Measurements from ENCODE around the gene CYTH2.

Gene CYTH2

DNA sequence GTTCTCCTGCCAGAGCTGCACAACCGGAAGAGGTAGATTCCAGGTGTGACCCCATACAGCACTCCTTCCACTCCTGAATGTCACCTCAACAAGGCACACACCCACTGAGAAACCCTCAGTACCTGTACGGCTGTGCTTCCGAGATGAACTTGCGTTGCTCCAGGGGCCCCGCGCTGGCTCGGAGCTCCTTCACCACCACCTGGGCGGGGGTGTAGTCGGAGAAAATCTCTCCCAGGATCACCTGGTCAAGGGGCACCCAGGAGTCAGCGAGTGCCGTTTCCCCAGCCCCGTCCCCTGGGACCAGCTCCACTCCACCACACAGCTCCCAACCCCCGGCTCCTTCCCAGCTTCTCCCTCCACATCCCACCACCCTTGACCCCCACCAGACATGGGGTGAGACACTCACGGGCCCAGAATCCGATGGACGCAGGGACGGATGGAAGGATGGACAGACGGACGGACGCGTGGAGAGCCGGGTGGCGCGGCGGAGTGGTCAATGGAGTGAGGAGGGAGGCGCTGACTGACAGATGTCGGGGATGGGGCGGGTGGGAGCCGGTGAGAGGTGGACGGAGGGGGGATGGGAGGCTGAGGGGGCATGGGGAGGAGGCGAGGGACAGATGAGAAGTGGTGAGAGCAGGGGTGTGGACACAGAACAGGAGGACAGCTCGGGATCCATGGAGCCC, 39.7 kb downstream of the CYTH2 start (continued):
- TF ChIP-seq, protein P1, sequence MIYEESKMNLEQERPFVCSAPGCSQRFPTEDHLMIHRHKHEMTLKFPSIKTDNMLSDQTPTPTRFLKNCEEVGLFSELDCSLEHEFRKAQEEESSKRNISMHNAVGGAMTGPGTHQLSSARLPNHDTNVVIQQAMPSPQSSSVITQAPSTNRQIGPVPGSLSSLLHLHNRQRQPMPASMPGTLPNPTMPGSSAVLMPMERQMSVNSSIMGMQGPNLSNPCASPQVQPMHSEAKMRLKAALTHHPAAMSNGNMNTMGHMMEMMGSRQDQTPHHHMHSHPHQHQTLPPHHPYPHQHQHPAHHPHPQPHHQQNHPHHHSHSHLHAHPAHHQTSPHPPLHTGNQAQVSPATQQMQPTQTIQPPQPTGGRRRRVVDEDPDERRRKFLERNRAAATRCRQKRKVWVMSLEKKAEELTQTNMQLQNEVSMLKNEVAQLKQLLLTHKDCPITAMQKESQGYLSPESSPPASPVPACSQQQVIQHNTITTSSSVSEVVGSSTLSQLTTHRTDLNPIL (CRISPR knock-in tag; IDR thresholded peaks at IDR 0.05; ENCODE audit: low read depth), result no peak
- TF ChIP-seq OSR1 (CRISPR knock-in tag; IDR thresholded peaks at IDR 0.05) (no peak), TOX (CRISPR knock-in tag; IDR thresholded peaks at IDR 0.05; ENCODE audit: borderline replicate concordance) (no peak), ISL1 (CRISPR knock-in tag; IDR thresholded peaks at IDR 0.05) (no peak), PPARA (CRISPR knock-in tag; IDR thresholded peaks at IDR 0.05; ENCODE audit: borderline replicate concordance) (no peak), TSHZ2 (CRISPR knock-in tag; IDR thresholded peaks at IDR 0.05) (no peak), ZFP30 (CRISPR knock-in tag; IDR thresholded peaks at IDR 0.05) (no peak), ZNF565 (CRISPR knock-in tag; conservative IDR thresholded peaks at IDR 0.05; ENCODE audit: low read depth) (no peak)

- no peak for TF ChIP-seq PPARA (CRISPR knock-in tag; IDR thresholded peaks at IDR 0.05; ENCODE audit: borderline replicate concordance)
- ATAC-seq, result peak; percentile 7; the same call in 1 of the 3 replicates
These were observed 40.5 kb downstream of the CYTH2 start for GRCh38 chr19:48509467-48510194.

DNA sequence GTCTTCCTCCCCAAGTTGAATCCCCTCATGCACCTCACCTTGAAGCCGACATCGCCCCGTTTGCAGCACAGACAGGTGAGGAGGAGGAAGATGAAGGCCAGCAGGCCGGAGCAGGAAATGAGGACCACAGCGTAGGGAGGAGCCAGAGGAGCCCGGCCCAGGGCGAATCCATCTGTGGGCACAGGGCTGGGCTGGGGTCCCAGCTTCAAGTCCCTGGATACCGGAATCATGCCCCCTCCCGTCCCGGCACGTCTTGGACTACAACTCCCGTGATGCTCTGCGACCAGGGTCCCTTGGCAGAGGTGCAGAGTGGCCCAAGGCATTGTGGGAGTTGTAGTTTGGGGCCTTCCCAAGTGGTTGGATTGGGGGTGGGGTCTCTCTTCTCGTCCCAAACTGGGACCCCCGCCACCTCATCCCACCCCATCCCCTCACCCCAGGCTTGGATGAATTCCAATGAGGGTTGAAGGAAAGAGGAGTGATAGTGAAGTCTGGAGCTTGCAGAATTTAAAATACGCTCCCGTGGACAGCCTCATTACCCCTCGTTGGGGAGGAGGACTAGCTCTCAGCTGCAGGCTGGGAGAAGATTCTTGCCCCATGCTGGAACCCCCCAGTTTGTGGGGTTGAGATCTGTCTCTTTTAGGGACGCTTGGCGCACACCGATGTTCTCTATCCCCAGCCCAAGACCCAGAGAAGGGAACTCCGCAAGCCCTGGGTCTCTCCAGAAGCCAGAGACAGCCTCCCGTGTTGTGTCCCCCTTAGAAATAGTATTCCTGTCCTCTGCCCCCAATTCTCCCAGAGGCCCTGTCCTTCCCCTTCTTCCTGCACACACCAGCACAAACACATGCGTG, 41.5 kb downstream of the CYTH2 start:
- no peak for TF ChIP-seq ZC3H10 (CRISPR knock-in tag; IDR thresholded peaks at IDR 0.05)
- TF ChIP-seq TSHZ2 (CRISPR knock-in tag; IDR thresholded peaks at IDR 0.05), result no peak
- no peak for TF ChIP-seq ZNF8 (CRISPR knock-in tag; IDR thresholded peaks at IDR 0.05)
- no peak for TF ChIP-seq ZNF565 (CRISPR knock-in tag; conservative IDR thresholded peaks at IDR 0.05; ENCODE audit: low read depth)
- TF ChIP-seq TOX (CRISPR knock-in tag; IDR thresholded peaks at IDR 0.05; ENCODE audit: borderline replicate concordance), result no peak
- TF ChIP-seq, protein P2, sequence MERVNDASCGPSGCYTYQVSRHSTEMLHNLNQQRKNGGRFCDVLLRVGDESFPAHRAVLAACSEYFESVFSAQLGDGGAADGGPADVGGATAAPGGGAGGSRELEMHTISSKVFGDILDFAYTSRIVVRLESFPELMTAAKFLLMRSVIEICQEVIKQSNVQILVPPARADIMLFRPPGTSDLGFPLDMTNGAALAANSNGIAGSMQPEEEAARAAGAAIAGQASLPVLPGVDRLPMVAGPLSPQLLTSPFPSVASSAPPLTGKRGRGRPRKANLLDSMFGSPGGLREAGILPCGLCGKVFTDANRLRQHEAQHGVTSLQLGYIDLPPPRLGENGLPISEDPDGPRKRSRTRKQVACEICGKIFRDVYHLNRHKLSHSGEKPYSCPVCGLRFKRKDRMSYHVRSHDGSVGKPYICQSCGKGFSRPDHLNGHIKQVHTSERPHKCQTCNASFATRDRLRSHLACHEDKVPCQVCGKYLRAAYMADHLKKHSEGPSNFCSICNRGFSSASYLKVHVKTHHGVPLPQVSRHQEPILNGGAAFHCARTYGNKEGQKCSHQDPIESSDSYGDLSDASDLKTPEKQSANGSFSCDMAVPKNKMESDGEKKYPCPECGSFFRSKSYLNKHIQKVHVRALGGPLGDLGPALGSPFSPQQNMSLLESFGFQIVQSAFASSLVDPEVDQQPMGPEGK (CRISPR knock-in tag; IDR thresholded peaks at IDR 0.05; ENCODE audit: borderline replicate concordance), result no peak
- TF ChIP-seq, protein P3, sequence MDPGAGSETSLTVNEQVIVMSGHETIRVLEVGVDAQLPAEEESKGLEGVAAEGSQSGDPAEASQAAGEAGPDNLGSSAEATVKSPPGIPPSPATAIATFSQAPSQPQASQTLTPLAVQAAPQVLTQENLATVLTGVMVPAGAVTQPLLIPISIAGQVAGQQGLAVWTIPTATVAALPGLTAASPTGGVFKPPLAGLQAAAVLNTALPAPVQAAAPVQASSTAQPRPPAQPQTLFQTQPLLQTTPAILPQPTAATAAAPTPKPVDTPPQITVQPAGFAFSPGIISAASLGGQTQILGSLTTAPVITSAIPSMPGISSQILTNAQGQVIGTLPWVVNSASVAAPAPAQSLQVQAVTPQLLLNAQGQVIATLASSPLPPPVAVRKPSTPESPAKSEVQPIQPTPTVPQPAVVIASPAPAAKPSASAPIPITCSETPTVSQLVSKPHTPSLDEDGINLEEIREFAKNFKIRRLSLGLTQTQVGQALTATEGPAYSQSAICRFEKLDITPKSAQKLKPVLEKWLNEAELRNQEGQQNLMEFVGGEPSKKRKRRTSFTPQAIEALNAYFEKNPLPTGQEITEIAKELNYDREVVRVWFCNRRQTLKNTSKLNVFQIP (CRISPR knock-in tag; IDR thresholded peaks at IDR 0.05; ENCODE audit: borderline replicate concordance, low read depth), result no peak
- TF ChIP-seq RARB (CRISPR knock-in tag; IDR thresholded peaks at IDR 0.05), result no peak
- TF ChIP-seq ZFP30 (CRISPR knock-in tag; IDR thresholded peaks at IDR 0.05), result no peak
- no peak for TF ChIP-seq CSDC2 (CRISPR knock-in tag; IDR thresholded peaks at IDR 0.05)
- no peak for TF ChIP-seq CSRNP3 (CRISPR knock-in tag; IDR thresholded peaks at IDR 0.05)
- TF ChIP-seq ZNF70 (CRISPR knock-in tag; IDR thresholded peaks at IDR 0.05), result no peak
- TF ChIP-seq BACH2 (CRISPR knock-in tag; IDR thresholded peaks at IDR 0.05; ENCODE audit: borderline replicate concordance), result no peak
- TF ChIP-seq PPARA (CRISPR knock-in tag; IDR thresholded peaks at IDR 0.05; ENCODE audit: borderline replicate concordance), result no peak
- TF ChIP-seq ISL1 (CRISPR knock-in tag; IDR thresholded peaks at IDR 0.05), result no peak
- TF ChIP-seq ESRRG (CRISPR knock-in tag; IDR thresholded peaks at IDR 0.05), result no peak
- no peak for TF ChIP-seq SNAI2 (CRISPR knock-in tag; IDR thresholded peaks at IDR 0.05)
- peak; percentile 59 for ATAC-seq
